ENCODE results near the gene MYL9.

DNA sequence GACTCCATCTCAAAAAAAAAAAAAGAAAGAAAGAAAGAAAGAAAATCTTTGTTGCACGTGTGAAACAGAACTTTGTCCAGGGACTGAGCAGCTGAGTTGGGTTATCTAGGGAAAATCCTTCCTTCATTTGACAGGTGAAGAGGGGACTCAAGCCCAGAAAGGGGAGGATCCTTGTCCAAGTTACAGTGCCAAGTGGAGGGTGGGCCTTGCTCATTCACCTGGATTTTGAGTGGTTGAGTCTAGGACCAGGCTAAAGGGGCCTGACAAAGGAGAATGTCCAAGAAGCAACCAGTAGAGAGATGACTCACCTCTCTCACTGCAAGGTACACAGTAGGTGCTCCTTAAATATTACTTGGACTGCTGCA is 34.7 kb downstream of the MYL9 start:
- TF ChIP-seq EZH2 (IDR thresholded peaks at IDR 0.05), result no peak
- TF ChIP-seq EGR1 (IDR thresholded peaks at IDR 0.05; ENCODE audit: low read depth), result no peak
- TF ChIP-seq POLR2AphosphoS5 (IDR thresholded peaks at IDR 0.05; ENCODE audit: low read depth, low read length), result no peak
- TF ChIP-seq, protein P1, sequence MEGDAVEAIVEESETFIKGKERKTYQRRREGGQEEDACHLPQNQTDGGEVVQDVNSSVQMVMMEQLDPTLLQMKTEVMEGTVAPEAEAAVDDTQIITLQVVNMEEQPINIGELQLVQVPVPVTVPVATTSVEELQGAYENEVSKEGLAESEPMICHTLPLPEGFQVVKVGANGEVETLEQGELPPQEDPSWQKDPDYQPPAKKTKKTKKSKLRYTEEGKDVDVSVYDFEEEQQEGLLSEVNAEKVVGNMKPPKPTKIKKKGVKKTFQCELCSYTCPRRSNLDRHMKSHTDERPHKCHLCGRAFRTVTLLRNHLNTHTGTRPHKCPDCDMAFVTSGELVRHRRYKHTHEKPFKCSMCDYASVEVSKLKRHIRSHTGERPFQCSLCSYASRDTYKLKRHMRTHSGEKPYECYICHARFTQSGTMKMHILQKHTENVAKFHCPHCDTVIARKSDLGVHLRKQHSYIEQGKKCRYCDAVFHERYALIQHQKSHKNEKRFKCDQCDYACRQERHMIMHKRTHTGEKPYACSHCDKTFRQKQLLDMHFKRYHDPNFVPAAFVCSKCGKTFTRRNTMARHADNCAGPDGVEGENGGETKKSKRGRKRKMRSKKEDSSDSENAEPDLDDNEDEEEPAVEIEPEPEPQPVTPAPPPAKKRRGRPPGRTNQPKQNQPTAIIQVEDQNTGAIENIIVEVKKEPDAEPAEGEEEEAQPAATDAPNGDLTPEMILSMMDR (IDR thresholded peaks at IDR 0.05 in 2 of 3, conservative IDR thresholded peaks at IDR 0.05 in 1 of 3; ENCODE audit: borderline replicate concordance in 1 of 3, insufficient read depth in 1 of 3, low read depth in 2 of 3, low read length in 2 of 3), result no peak

Data from HCT116 (cell line).